Activated CD4-positive, alpha-beta T cell treated with anti-CD3 and anti-CD28 coated beads, Interleukin-2, amount 50 U/mL, for 1 hour (primary cell): ENCODE results near the gene KPRP.

ENCODE experiments used
- DNase-seq: peaks from one replicate; pipeline ENCODE4 v3.0.0-alpha.2; 2020

Gene KPRP

GRCh38 chr1:152774875-152775274 is 17.1 kb downstream of the KPRP start, which contains the start of gene LCE1F:
Gene LCE1F, plus strand, starts transcription at chr1:152775140. Its CDS starts 1,232 bp downstream, at chr1:152776372.
- DNase-seq = no peak

GRCh38 chr1:152776361-152776760 is 18.5 kb downstream of the KPRP start:
- no peak for DNase-seq

GRCh38 chr1:152777510-152778137 is 19.8 kb downstream of the KPRP start:
- no peak for DNase-seq

GRCh38 chr1:152783095-152783494 is 25.3 kb downstream of the KPRP start:
- no peak for DNase-seq

- no peak for DNase-seq
Observed at GRCh38 chr1:152786077-152786476, 28.3 kb downstream of the KPRP start, which contains the start of gene LCE1E. Gene LCE1E, plus strand, starts transcription at chr1:152786257. Its CDS starts 1,043 bp downstream, at chr1:152787300.

GRCh38 chr1:152795686-152796085 is 37.9 kb downstream of the KPRP start:
- DNase-seq = no peak

- DNase-seq = no peak
Observed at GRCh38 chr1:152796421-152796820, 38.6 kb downstream of the KPRP start, which contains the start of gene LCE1D. Gene LCE1D, plus strand, starts transcription at chr1:152796721. Its CDS starts 1,074 bp downstream, at chr1:152797795.

- DNase-seq = no peak
Observed at GRCh38 chr1:152801333-152801732, 43.5 kb downstream of the KPRP start.

GRCh38 chr1:152806576-152806975 is 48.8 kb downstream of the KPRP start, which contains the start of gene LCE1C:
Gene LCE1C, minus strand, starts transcription at chr1:152806651. Its CDS starts 1,173 bp downstream, at chr1:152805478.
- no peak for DNase-seq

- no peak for DNase-seq
Observed at GRCh38 chr1:152811050-152811449, 53.2 kb downstream of the KPRP start.
